Amniotic stem cell (primary cell): ENCODE results near the gene SMIM5.
A peak's percentile ranks its signal among the peaks of the same experiment; 100 is the strongest.

Experiments
- DNase-seq: peaks from one replicate; lab custom pipeline; 2025; lab: John Stamatoyannopoulos, UW

The SMIM5 gene

DNA sequence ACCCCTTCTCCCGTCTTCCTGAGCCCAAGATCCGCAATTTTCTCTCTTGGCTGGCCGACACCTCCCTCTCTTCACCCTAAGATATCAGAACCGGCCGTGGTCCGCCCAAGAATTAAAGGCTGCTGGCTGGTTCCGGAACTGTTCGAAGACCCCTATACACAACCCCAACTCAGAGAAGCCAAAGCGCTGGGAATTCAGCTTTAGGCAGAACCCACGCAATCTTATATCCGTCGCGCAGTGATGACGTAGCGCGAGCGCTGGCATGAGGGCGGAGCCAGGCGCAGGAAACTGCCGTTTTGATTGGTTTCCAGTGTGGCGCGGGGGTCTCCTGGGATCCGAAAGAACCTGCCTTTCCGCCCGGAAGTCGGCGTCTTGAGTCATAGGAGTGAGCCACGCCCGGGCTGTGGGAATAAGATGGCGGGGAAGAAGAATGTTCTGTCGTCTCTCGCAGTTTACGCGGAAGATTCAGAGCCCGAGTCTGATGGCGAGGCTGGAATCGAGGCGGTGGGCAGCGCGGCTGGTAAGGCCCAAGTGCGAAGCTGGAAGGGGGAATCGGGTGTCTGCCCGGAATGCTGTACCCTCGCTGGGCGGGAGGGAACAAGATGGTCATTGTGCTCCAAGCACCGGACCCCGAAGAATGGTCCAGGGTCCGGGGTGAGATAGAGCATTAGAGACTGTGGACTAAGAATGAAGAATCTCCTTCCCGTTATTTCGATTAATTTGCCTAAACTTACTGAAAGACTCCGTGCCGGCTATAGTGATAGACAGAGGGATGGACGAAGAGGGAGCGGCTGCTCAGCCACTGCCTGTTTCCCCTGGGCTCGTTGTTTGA lies 33.9 kb downstream of the SMIM5 start, which contains the start of the genes RECQL5 and SAP30BP:
Gene RECQL5, minus strand, starts transcription at position 196 of the 832 bp plus-strand sequence. CDS start 597 bp downstream, outside the sequence.
Gene SAP30BP, plus strand, starts transcription at position 380 of the 832 bp plus-strand sequence. Its CDS starts 35 bp downstream, at position 415.
- peak; percentile 98 for DNase-seq

DNA sequence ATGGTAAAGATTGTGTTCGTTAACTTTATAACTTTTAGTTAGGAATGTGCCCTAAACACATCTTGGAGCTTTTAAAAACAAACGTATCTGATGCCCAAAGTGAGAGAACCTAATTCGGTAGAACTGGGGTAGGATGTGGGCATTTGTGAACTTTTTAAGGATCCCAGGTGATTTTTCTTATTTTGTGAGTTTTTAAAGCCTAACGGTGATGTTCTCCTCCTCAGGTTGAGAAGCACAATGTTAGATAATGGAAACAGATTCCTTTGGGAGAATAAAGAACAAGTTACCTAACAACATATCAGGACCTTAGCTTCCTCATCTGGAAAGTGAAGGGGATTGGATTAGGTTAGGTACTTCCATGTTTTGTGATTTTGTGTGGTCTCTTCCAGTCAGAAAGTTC lies 34.6 kb downstream of the SMIM5 start:
- DNase-seq: no peak

DNA sequence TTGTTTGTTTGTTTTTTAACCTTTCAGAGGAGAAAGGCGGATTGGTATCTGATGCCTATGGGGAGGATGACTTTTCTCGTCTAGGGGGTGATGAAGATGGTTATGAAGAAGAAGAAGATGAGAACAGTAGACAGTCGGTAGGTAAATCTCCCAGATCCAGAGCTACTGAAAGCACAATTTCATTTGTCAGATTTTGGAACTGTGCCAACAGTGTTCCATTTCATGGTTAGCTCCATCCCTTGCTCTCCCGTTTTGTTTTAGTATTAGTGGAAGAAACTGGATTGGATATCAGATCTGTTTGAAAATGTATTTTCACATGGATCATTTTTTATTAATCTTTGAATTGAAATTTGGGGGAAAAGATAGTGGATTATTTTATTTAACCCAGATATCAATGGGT lies 35.3 kb downstream of the SMIM5 start:
- no peak for DNase-seq

DNA sequence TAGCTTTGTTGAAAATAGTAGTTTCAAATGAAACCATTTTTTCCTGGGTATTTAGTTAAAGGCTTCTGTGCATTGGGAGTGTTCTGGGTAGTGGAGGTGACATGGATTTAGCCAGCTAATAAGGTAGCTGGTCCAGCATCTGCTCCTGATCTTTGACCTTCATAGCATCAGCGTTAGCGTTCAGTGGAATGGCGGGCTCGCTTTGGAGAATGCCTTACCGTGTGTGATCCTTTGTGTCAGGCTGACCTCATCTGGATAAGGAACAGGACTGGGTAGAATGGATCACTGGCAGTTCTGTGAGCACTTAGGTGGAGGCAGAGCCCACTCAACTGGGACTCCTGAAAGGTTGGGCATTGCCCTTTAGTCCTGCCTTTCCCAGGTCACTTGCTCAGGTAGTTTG lies 37.6 kb downstream of the SMIM5 start:
- DNase-seq: no peak

DNA sequence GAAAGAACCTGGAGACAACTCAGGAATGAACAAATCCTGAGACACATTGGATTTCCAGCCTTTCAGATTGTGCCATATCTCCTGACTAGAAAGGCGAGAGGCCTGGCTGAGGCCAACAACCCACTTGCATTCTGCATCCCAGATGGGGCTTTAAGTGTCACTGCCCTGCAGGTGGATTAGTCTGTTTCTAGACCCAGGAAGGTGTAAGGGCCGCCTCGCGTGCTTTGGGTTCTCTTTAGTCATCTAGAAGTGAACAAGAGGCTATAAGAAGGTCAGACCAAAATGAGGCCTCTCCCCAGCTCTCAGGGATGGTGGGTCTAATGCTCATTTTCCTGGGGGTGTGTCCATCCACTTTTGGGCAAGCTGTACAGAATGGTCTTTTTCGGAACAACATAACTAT lies 38.8 kb downstream of the SMIM5 start:
- DNase-seq: no peak

DNA sequence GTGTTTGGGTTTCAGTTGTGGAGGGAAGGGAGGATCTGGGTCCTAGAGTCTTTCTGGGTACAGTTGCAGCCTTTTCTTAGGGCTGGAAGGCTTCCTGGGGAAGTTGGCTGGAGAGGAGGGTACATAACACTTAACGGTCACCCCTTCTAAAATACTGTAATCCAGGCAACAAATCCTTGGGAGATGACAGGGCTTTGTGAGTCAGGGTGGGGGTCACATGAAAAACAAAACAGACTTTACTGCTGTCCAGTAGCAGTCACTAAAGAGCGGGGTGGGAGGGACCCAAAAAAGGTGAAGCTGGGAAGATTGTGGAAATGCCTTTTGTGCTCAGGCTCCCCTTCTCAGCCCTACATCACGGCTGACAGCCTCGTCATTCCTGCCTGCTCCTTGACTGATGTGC lies 40.3 kb downstream of the SMIM5 start:
- DNase-seq: no peak

DNA sequence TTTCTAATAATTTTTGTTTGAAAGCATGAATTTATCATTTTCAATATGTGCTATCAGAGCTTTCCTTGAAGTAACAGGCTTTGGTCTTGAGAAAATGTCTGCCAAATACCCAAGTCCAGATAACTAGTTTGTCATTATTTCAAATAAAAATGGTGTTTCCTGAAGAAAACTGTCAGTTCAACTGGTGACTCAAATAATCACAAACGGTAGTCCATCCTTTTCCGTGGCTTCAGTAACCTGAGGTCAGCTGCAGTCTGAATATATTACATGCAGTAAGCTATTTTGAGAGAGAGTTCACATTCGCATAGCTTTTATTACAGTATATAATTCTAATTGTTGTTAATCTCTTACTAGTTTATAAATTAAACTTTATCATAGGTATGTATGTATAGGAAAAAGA lies 43.2 kb downstream of the SMIM5 start:
- DNase-seq: no peak

DNA sequence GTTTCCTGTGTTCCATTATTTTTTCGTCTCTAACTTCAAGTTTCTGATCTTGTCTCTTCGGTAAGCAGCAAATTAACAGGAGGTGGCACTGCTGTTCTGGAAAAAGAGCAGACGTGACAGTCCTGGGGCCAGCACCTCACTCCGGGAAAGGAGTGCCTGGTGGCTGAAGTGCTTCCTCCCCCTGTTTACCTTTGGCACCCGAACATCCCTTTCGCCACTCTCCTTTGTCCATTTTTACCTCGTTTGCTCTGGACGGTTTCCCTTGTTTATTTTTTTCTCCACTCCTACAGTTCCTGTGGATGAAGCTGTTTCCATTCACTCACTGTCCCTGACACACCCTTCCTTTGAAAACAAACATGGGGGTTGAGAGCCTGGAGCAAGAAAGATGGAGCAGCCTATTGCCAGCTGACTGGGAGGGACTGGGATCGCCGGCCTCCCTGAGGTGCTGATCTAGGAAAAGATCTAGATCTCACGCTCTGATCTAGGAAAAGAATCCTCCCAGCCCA lies 46.5 kb downstream of the SMIM5 start:
- no peak for DNase-seq

DNA sequence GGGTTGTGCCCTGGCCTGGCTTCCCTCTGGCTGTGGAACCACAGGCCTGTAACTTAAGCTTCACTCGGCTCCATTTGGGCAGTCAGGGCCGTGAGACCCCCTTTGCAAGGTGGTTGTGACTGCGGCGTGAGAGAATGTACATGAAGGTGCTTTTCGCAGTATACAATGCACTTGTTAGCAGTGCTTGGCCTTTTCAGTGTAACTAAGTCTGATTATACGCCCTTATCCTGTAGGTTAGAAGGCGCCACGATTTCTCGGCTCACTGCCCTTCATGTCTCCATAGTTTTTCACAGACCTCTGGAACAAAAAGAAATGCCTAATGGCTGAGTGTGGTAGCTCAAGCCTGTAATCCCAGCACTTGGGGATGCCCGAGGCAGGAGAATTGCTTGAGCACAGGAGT lies 47.2 kb downstream of the SMIM5 start:
- no peak for DNase-seq

DNA sequence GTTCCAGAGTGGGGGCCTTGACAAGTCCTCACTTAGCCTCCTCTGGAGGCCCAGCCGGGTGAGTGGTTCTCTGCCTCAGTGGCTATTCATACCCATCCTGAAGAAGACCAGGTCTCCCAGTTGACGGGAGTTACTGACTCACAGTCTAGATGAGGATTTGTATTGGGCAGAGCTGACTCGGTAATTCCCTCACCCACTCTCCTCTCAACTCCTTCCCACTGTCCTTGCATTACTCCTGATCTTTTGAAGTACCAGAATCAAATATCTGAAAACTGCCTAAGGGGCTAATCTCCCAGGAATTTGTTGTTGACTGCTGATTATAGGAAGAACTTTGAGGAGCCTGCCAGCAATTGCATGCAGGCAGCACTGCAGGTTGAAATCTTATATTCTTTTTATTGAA lies 48.1 kb downstream of the SMIM5 start:
- DNase-seq: no peak

DNA sequence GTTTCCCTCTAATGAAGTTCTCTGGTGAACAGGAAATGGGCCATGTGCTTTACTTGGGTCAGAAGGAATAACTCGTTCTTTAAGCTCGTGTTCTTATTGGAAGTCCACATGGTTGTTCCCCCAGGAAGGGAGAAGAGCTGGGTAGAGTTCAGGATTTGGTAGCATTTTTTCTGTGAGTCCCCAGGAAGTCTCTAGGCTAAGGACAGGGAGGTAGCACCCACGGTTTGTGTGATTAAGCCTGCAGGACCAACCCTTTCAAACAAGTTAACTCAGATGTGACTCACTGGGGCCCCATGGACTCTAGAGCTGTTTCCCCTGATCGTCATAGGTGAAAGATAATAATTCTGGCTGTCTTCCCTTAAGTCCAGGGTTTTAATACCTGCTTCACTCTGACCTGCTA lies 50.3 kb downstream of the SMIM5 start:
- DNase-seq: no peak

DNA sequence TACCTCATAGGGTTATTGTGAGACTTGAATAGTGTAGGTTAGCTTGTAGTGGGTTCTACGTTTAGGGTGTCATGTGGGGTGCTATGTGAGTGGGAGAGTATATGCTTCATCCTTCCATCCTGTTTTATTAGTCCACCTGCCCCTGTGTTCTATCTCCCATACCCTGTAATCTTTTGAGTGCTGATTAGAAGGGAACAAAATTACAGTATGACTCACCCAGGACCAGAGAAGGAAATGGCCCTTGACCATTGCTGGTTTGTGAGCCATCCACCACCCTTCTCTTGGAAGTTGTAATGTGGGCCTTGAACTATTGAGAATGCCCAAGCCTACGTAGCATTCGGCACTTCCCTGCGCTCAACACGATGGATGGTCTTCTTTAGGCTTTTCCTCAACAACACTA lies 51.0 kb downstream of the SMIM5 start:
- no peak for DNase-seq

DNA sequence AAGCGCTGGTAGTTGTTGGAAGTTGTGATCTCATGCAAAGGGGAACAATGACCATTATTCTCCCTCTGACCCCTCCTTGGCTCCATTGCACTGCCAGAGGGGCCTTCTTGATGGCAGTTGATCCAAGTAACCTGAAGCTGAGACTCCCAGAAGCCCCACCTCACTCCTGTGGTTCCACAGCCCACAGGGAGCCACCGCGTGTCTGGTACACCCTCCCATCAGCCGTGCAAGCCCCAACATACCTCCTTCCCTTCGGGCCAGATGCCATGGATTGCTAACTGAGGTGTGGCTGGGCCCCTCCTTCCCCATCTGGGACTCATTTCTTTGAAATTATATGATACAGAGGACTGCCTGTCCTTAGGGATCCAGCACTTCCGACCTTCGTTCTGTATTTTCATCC lies 51.7 kb downstream of the SMIM5 start:
- no peak for DNase-seq

DNA sequence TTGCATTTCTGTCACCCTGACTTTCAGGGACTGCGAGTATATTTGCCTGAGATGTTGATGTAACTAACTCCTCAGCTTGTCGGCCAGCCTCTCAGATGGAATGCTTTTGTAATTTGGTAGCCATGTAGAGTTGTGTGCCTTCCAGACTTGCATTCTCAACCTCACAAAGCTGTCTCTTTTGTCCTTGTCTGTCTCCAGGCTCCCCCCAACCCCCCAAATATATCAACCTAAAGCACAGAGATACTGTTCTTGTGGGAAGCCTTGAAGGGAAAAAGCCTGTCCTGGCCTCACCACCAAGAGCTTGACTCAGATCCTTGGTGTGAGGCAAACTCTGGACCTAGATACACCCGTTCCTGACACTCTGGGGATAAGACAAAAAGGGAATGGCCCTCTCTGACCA lies 52.3 kb downstream of the SMIM5 start:
- no peak for DNase-seq

DNA sequence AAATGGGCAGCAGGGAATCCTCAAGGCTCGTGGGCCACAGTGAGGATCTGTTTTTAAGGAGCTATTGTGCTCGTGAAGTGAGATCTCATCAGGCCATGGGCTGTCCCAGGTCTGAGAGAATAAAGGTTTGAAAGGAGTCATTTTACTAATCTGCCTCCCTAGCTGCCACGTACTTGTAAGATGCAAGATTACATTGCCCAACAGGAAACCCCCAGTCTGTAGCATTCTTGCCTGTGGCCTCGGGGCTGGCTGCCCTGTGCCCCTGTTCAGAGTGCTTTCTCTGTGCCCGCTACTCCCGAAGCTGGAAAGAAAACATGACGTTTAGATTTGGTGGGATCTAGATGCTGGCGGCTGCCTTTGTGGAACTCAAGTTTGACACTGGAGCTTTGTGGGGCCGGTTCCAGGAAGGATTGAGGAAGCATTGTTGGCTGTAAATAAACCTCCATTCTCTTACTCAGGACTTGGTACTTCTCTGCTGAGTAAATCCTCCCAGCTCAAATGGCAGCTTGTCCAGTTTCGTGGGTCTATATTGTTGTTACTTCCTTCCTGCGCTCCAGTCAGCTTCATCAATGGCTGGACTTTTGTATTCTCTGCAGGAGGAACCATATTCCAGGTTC lies 55.1 kb downstream of the SMIM5 start:
- DNase-seq: no peak

DNA sequence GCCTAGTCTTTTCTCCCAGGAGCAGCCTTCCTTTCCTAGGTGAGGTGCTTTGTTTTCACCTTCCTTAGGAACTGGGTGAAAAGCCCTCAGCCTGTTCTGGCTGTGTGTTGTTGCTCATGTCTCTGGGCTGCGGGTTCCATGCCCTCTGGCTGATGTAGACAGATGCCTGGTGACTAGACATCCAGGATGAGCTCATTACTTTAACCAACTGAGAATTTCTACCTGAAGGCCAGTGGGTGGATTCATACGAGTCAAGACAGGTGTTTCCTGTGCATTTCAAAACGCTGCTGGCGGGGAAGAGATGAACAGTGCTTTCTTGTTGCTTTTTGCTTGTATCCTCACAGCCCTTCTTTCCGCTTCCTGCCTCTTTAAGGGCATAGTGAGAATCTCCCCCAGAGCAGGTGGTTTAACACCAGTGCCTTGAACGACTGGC lies 56.2 kb downstream of the SMIM5 start:
- DNase-seq: no peak
